Vagina (tissue), 2 donors: Measurements from ENCODE around the gene CELF4.

ENCODE experiments used
- CTCF ChIP-seq, 3 experiments: fragments of 450-650 bp in 2 of 3; fragments of 200-600 bp in 1 of 3; sonication (generic) in 1 of 3; IDR thresholded peaks; one replicate each; pipeline ENCODE4 v1.5.1; 2017 to 2019; ENCODE audit warnings: antibody characterized with exemption in 3 of 3, mild to moderate bottlenecking in 2 of 3, moderate library complexity in 2 of 3
- POLR2A ChIP-seq, 2 donors: fragments of 450-650 bp; IDR thresholded peaks; one replicate each; pipeline ENCODE4 v1.6.1; 2017; ENCODE audit warnings: antibody characterized with exemption in 2 of 2, mild to moderate bottlenecking in 2 of 2, moderate library complexity in 2 of 2
- POLR2AphosphoS5 ChIP-seq, 2 donors: sonication (generic); formaldehyde crosslinking; IDR thresholded peaks; one replicate each; pipeline ENCODE4 v1.9.0; 2017; ENCODE audit warnings: antibody characterized with exemption in 2 of 2, mild to moderate bottlenecking in 2 of 2, low read depth in 1 of 2; ENCODE audit not compliant: insufficient read depth in 1 of 2

DNA sequence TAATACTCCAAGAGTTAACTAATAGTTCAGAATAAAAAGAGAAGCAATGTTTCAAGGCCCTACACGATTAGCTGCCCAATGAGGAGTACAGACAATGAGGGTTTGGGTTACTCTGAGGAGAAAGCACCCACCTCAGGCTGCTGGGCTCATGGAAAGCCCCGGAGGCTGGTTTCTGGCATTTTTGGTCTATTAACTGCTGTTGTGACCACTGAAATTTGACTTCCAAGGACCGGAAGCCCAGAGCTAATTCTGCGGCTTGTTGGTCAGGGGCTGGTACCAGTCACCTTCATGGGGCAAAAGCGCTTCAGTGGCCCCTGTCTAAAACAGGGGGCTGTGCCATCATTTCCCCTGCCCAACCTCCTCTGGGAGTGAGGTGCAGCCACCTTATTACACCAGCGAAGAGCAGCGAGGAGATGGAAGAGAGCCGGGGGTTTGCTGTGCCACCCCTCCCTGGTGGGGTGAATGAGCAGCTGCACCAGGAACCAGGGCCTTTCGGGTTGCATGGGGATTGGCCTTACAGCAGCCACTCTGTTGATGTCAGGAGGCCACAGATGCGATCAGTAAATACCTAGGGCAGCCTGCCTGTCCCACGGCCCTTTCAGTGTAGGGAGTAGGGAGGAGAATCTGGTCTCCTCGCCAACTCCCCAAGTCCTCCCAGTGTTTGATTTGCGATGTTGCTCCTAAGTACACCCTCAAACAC is 131.3 kb downstream of the CELF4 start:
- TF ChIP-seq CTCF (IDR thresholded peaks at IDR 0.05) (no peak), POLR2A (IDR thresholded peaks at IDR 0.05) (no peak), POLR2AphosphoS5 (IDR thresholded peaks at IDR 0.05; ENCODE audit: insufficient read depth in 1 of 2, low read depth in 1 of 2) (no peak)
